Gastrocnemius medialis (tissue), 4 donors: ENCODE data around the gene C2CD4D. TPM values are rescaled to one million over a fixed set of nuclear protein-coding genes. Genes with fewer than 3 reads are reported as not detected.

Source experiments
- ATAC-seq, 2 donors: fragments of 150-250 bp; one replicate each; pipeline ENCODE4 v1.9.1; 2016
- DNase-seq, 2 donors: peaks; one replicate each; pipeline ENCODE4 v3.0.0-alpha.2; 2019
- H3K27ac ChIP-seq, 4 donors: fragments of 200-600 bp; sonication (generic); 1 replicate in 1 of 4; 2 replicates in 3 of 4; pipeline ENCODE4 v1.5.1; 2016 to 2018; ENCODE audit warnings: mild to moderate bottlenecking in 2 of 4, moderate library complexity in 1 of 4
- H3K27me3 ChIP-seq, 3 donors: fragments of 200-600 bp; sonication (generic) in 2 of 3; 1 replicate in 1 of 3; 2 replicates in 2 of 3; pipeline versions ENCODE4 v1.5.1 to v1.6.0; 2016 to 2019; ENCODE audit warnings: mild to moderate bottlenecking in 1 of 3, moderate library complexity in 1 of 3
- H3K36me3 ChIP-seq, 2 donors: fragments of 200-600 bp; sonication (generic) in 1 of 2; one replicate each; pipeline ENCODE4 v1.5.1; 2017 to 2018
- H3K4me1 ChIP-seq, 2 donors: fragments of 200-600 bp; sonication (generic) in 1 of 2; one replicate each; pipeline ENCODE4 v1.5.1; 2016 to 2017; ENCODE audit warnings: mild to moderate bottlenecking in 2 of 2
- H3K4me3 ChIP-seq, 4 donors: fragments of 200-600 bp; sonication (generic) in 3 of 4; 1 replicate in 1 of 4; 2 replicates in 3 of 4; pipeline ENCODE4 v1.5.1; 2016 to 2019; ENCODE audit warnings: mild to moderate bottlenecking in 2 of 4
- H3K9me3 ChIP-seq, 3 donors: fragments of 200-600 bp; sonication (generic) in 2 of 3; 1 replicate in 1 of 3; 2 replicates in 2 of 3; pipeline ENCODE4 v1.5.1; 2016 to 2019
- CTCF ChIP-seq, 5 experiments: fragments of 450-650 bp in 3 of 5; fragments of 200-600 bp in 2 of 5; sonication (generic) in 2 of 5; IDR thresholded peaks in 4 of 5; conservative IDR thresholded peaks in 1 of 5; 1 replicate in 4 of 5; 2 replicates in 1 of 5; pipeline ENCODE4 v1.5.1; 2016 to 2019; ENCODE audit warnings: antibody characterized with exemption in 5 of 5, mild to moderate bottlenecking in 3 of 5, moderate library complexity in 3 of 5
- POLR2A ChIP-seq, 2 donors: fragments of 450-650 bp; IDR thresholded peaks; one replicate each; pipeline ENCODE4 v1.6.1; 2017; ENCODE audit warnings: antibody characterized with exemption in 2 of 2, mild to moderate bottlenecking in 2 of 2, moderate library complexity in 2 of 2
- in situ Hi-C, 4 donors: fragments of 200-750 bp; cut with MboI; loops; one replicate each; pipeline versions ENCODE4 v1.15.0 to v1.8.0; 2017; ENCODE audit warnings: low sequenced_read_pairs in 4 of 4
- intact Hi-C: fragments of 100-400 bp; cut with DNase I; formaldehyde crosslinking; loops from one replicate; pipeline ENCODE4 v1.15.1; 2023; ENCODE audit warnings: low total_unique reads
- total RNA-seq, 4 donors: library from RNA; depleted of rRNA; stranded (reverse); fragments of >200 nt; gene quantifications; one replicate each; pipeline versions ENCODE4 v1.1.0 to v1.2.3, GENCODE V29; 2016

C2CD4D gene
- total RNA-seq, 4 donors from 2014 or later: not detected

DNA sequence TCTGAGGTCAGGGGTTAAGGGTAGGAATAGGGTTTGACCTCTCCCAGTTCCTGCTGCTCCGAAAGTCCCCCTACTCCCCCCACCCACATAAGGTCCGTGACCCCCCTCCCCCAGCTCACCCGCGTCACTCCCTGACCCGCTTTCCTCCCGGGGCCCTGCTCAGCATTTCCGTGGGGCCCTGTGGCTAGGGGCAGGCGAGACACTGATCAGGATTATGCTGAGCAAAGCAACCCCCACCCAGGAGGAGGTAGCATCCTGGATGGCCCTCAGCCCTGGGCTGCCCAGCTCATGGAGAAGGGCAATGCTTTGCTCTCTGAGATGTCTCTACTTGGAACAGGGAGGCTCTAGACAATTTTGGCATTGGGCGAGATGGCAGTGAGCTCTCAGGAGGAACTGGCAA lies 11.8 kb downstream of the C2CD4D start:
- DNase-seq (no peak), ATAC-seq (no peak)
- no peak for TF ChIP-seq CTCF (IDR thresholded peaks at IDR 0.05 in 4 of 5, conservative IDR thresholded peaks at IDR 0.05 in 1 of 5)
- TF ChIP-seq POLR2A (IDR thresholded peaks at IDR 0.05): no peak
- Histone ChIP-seq H3K9me3 (no peaks in the 10 kb centered on the region), H3K27ac (peak overlapping the region; percentile 98 to 99 (median 99)), H3K36me3 (no peaks in the 10 kb centered on the region), H3K4me3 (peak overlapping the region in 1 of 4 donors; percentile 5), H3K4me1 (peaks cover 49 to 64% of the 10 kb centered on the region in 2 donors), H3K27me3 (no peaks in the 10 kb centered on the region)
- intact Hi-C loops: loop anchor here (10.0 kb wide), 1 partner anchor 813 kb away; no protein-coding TSS in a partner anchor
- in situ Hi-C loops: loop anchor here in 3 of 4 donors (5.0 to 25.0 kb wide), 3 partner anchors 41 to 241 kb away; partner anchors contain the start of gene SNX27 (in 1 of the 3)

DNA sequence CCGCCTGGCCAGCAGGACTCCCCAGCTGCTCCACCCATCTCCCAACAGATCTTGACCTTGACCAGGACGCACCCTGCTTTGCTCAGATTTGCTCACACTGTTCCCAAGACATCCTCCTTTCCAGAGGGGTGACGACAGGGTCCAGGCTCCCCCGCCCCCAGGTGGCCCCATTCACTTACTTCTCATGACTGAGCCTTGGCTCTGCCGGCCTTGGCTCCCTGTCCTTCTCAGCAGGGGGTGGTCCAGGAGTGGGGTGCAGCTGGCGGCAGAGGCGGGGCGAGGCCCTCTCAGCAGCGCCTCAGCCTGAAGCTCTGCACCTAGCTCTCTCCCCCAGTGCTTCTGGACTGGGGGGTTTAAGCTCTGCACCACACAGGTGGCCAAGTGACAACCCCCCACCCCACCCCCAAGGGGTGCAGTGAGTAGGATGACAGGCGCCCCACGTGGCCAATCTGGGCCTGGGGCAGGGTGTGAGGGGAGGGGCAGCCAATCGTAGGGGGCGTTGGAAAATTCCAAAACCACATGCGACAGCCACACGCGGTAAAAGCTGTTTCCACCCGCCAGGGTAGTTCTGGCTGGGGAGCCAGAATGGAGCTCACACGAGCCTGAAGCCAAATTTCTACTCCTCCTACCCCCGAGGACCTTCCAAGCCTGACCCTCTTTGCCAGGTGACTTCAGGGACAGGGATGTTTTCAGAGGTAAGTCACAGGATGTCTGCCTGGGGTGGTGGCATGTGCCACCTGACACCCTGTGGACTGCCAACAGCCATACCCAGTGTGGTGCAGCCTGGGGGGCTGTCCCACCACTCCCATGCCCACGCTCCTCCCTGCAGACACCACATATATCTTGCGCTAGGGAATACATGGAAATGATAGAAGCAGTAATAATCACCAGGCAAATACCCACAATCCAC lies 13.6 kb downstream of the C2CD4D start:
- ATAC-seq: peak; percentile 42 to 57
- DNase-seq: peak; percentile 55 to 71
- intact Hi-C loops (loop anchor here (10.0 kb wide), 1 partner anchor 811 kb away; no protein-coding TSS in a partner anchor), in situ Hi-C loops (loop anchor here in 3 of 4 donors (5.0 to 25.0 kb wide), 3 partner anchors 39 to 239 kb away; partner anchors contain the start of gene SNX27 (in 1 of the 3))
- no peaks in the 10 kb centered on the region for H3K27me3 ChIP-seq
- H3K27ac ChIP-seq: peak overlapping the region; percentile 98 to 99 (median 99)
- H3K4me3 ChIP-seq: peak overlapping the region in 1 of 4 donors; percentile 35
- peaks cover 50 to 71% of the 10 kb centered on the region in 2 donors for H3K4me1 ChIP-seq
- H3K9me3 ChIP-seq: no peaks in the 10 kb centered on the region
- TF ChIP-seq CTCF (IDR thresholded peaks at IDR 0.05 in 4 of 5, conservative IDR thresholded peaks at IDR 0.05 in 1 of 5) (no peak), POLR2A (IDR thresholded peaks at IDR 0.05) (peak in 1 of 2 donors; percentile 26)
- no peaks in the 10 kb centered on the region for H3K36me3 ChIP-seq

GRCh38 chr1:151825204-151825603 lies 14.4 kb downstream of the C2CD4D start:
- Histone ChIP-seq H3K27me3 (no peaks in the 10 kb centered on the region), H3K36me3 (no peaks in the 10 kb centered on the region), H3K27ac (peak overlapping the region; percentile 98 to 99 (median 99)), H3K4me3 (no peak overlapping the region), H3K4me1 (peaks cover 56 to 77% of the 10 kb centered on the region in 2 donors), H3K9me3 (no peaks in the 10 kb centered on the region)
- intact Hi-C loops (loop anchor here (10.0 kb wide), 1 partner anchor 810 kb away; no protein-coding TSS in a partner anchor), in situ Hi-C loops (loop anchor here in 3 of 4 donors (5.0 to 25.0 kb wide), 3 partner anchors 38 to 238 kb away; partner anchors contain the start of gene SNX27 (in 1 of the 3))
- ATAC-seq (peak; percentile 64 to 80), DNase-seq (peak; percentile 58 to 85)
- no peak for TF ChIP-seq CTCF (IDR thresholded peaks at IDR 0.05 in 4 of 5, conservative IDR thresholded peaks at IDR 0.05 in 1 of 5)
- no peak for TF ChIP-seq POLR2A (IDR thresholded peaks at IDR 0.05)

DNA sequence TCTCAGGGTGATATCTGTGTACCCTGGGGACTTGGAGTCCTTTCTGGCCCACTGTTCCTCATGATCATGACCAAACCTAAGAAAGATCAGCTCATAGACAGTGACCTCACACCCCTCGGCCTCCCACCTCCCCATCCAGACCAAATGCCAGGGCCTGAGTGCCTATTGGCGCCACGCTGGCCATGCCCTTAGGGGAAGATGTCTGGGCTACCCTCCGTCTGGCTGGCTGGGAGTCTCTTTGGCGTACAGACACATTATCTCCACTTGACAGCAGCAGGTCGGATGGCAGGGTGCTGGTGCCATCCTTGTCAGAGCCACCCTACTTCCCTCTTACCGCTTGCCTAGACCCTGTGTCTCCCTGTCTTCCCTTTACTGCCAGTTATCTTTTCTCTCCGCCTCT lies 16.4 kb downstream of the C2CD4D start:
- ATAC-seq (no peak), DNase-seq (no peak)
- intact Hi-C loops: loop anchor here (10.0 kb wide), 1 partner anchor 808 kb away; no protein-coding TSS in a partner anchor
- no peak overlapping the region for H3K4me3 ChIP-seq
- no peak for TF ChIP-seq CTCF (IDR thresholded peaks at IDR 0.05 in 4 of 5, conservative IDR thresholded peaks at IDR 0.05 in 1 of 5)
- no peak for TF ChIP-seq POLR2A (IDR thresholded peaks at IDR 0.05)
- H3K27ac ChIP-seq: peak overlapping the region; percentile 4 to 99 (median 80)
- no peaks in the 10 kb centered on the region for H3K27me3 ChIP-seq
- peaks cover 48 to 66% of the 10 kb centered on the region in 2 donors for H3K4me1 ChIP-seq
- no peaks in the 10 kb centered on the region for H3K9me3 ChIP-seq
- H3K36me3 ChIP-seq: no peaks in the 10 kb centered on the region
- in situ Hi-C loops: no loop called here
